ENCODE measurements around the gene ATG12.

DNA sequence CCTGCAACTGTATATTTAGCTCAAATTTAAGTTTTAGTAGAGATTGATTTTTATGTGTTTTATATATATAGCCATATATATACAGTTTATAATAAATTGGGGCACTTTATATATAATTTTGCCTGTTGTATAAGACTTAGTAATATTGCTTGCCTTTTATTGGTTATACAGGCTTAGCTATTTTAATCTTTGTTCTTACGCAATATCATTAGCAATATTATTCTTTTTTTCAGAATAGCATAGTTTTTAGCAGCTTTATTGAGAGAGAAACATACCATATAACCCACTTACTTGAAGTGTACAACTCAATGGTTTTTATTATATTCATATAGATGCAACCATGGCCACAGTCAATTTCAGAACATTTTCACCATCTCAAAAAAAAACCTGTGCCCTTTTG is 52.9 kb downstream of the ATG12 start:
- TF ChIP-seq, protein P1, sequence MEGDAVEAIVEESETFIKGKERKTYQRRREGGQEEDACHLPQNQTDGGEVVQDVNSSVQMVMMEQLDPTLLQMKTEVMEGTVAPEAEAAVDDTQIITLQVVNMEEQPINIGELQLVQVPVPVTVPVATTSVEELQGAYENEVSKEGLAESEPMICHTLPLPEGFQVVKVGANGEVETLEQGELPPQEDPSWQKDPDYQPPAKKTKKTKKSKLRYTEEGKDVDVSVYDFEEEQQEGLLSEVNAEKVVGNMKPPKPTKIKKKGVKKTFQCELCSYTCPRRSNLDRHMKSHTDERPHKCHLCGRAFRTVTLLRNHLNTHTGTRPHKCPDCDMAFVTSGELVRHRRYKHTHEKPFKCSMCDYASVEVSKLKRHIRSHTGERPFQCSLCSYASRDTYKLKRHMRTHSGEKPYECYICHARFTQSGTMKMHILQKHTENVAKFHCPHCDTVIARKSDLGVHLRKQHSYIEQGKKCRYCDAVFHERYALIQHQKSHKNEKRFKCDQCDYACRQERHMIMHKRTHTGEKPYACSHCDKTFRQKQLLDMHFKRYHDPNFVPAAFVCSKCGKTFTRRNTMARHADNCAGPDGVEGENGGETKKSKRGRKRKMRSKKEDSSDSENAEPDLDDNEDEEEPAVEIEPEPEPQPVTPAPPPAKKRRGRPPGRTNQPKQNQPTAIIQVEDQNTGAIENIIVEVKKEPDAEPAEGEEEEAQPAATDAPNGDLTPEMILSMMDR (IDR thresholded peaks at IDR 0.05): no peak
- no peak for TF ChIP-seq ZFX (IDR thresholded peaks at IDR 0.05; ENCODE audit: borderline replicate concordance)
